Measurements from ENCODE around the gene LDB2. TPM values are rescaled to one million over a fixed set of nuclear protein-coding genes. Genes with fewer than 3 reads are reported as not detected.

The LDB2 gene
- total RNA-seq, 1 donor from 2014 or later: 55.8 TPM

- Histone ChIP-seq H3K9ac (ENCODE audit: low read depth in 1 of 3, low read length in 3 of 3) (no peak overlapping the region), H3K9me3 (ENCODE audit: control insufficient read depth in 3 of 3, low read length in 3 of 3) (no peaks in the 10 kb centered on the region), H3K27ac (ENCODE audit: low read depth, low read length) (no peak overlapping the region), H3K4me3 (ENCODE audit: low read length in 3 of 3) (no peak overlapping the region), H3K4me1 (ENCODE audit: control insufficient read depth in 3 of 3, insufficient read depth in 3 of 3, low read length in 3 of 3) (no peaks in the 10 kb centered on the region), H3K36me3 (ENCODE audit: control insufficient read depth in 3 of 3, insufficient read depth in 3 of 3, low read length in 3 of 3) (no peaks in the 10 kb centered on the region), H3K27me3 (ENCODE audit: control insufficient read depth in 3 of 3, insufficient read depth in 3 of 3, low read length in 3 of 3) (no peaks in the 10 kb centered on the region)
Measured at GRCh38 chr4:16672421-16672820, 226.0 kb downstream of the LDB2 start.

GRCh38 chr4:16671741-16672140 lies 226.7 kb downstream of the LDB2 start:
- no peak overlapping the region for H3K4me3 ChIP-seq (ENCODE audit: low read length in 3 of 3)
- H3K9me3 ChIP-seq (ENCODE audit: control insufficient read depth in 3 of 3, low read length in 3 of 3): no peaks in the 10 kb centered on the region
- H3K36me3 ChIP-seq (ENCODE audit: control insufficient read depth in 3 of 3, insufficient read depth in 3 of 3, low read length in 3 of 3): no peaks in the 10 kb centered on the region
- no peaks in the 10 kb centered on the region for H3K4me1 ChIP-seq (ENCODE audit: control insufficient read depth in 3 of 3, insufficient read depth in 3 of 3, low read length in 3 of 3)
- no peak overlapping the region for H3K9ac ChIP-seq (ENCODE audit: low read depth in 1 of 3, low read length in 3 of 3)
- no peak overlapping the region for H3K27ac ChIP-seq (ENCODE audit: low read depth, low read length)
- H3K27me3 ChIP-seq (ENCODE audit: control insufficient read depth in 3 of 3, insufficient read depth in 3 of 3, low read length in 3 of 3): no peaks in the 10 kb centered on the region

GRCh38 chr4:16670727-16671126 lies 227.7 kb downstream of the LDB2 start:
- H3K27me3 ChIP-seq (ENCODE audit: control insufficient read depth in 3 of 3, insufficient read depth in 3 of 3, low read length in 3 of 3): no peaks in the 10 kb centered on the region
- H3K27ac ChIP-seq (ENCODE audit: low read depth, low read length): no peak overlapping the region
- no peaks in the 10 kb centered on the region for H3K9me3 ChIP-seq (ENCODE audit: control insufficient read depth in 3 of 3, low read length in 3 of 3)
- H3K4me3 ChIP-seq (ENCODE audit: low read length in 3 of 3): no peak overlapping the region
- H3K9ac ChIP-seq (ENCODE audit: low read depth in 1 of 3, low read length in 3 of 3): no peak overlapping the region
- H3K36me3 ChIP-seq (ENCODE audit: control insufficient read depth in 3 of 3, insufficient read depth in 3 of 3, low read length in 3 of 3): no peaks in the 10 kb centered on the region
- no peaks in the 10 kb centered on the region for H3K4me1 ChIP-seq (ENCODE audit: control insufficient read depth in 3 of 3, insufficient read depth in 3 of 3, low read length in 3 of 3)

GRCh38 chr4:16669036-16669435 lies 229.4 kb downstream of the LDB2 start:
- H3K27ac ChIP-seq (ENCODE audit: low read depth, low read length): no peak overlapping the region

GRCh38 chr4:16668488-16668887 lies 230.0 kb downstream of the LDB2 start:
- Histone ChIP-seq H3K27me3 (ENCODE audit: control insufficient read depth in 3 of 3, insufficient read depth in 3 of 3, low read length in 3 of 3) (no peaks in the 10 kb centered on the region), H3K4me1 (ENCODE audit: control insufficient read depth in 3 of 3, insufficient read depth in 3 of 3, low read length in 3 of 3) (no peaks in the 10 kb centered on the region), H3K4me3 (ENCODE audit: low read length in 3 of 3) (no peak overlapping the region), H3K36me3 (ENCODE audit: control insufficient read depth in 3 of 3, insufficient read depth in 3 of 3, low read length in 3 of 3) (no peaks in the 10 kb centered on the region), H3K9me3 (ENCODE audit: control insufficient read depth in 3 of 3, low read length in 3 of 3) (no peaks in the 10 kb centered on the region), H3K27ac (ENCODE audit: low read depth, low read length) (no peak overlapping the region), H3K9ac (ENCODE audit: low read depth in 1 of 3, low read length in 3 of 3) (no peak overlapping the region)

More at GRCh38 chr4:16669036-16669435, 229.4 kb downstream of the LDB2 start:
- H3K4me3 ChIP-seq (ENCODE audit: low read length in 3 of 3): no peak overlapping the region
- H3K9me3 ChIP-seq (ENCODE audit: control insufficient read depth in 3 of 3, low read length in 3 of 3): no peaks in the 10 kb centered on the region
- no peaks in the 10 kb centered on the region for H3K27me3 ChIP-seq (ENCODE audit: control insufficient read depth in 3 of 3, insufficient read depth in 3 of 3, low read length in 3 of 3)
- H3K9ac ChIP-seq (ENCODE audit: low read depth in 1 of 3, low read length in 3 of 3): no peak overlapping the region
- H3K4me1 ChIP-seq (ENCODE audit: control insufficient read depth in 3 of 3, insufficient read depth in 3 of 3, low read length in 3 of 3): no peaks in the 10 kb centered on the region
- no peaks in the 10 kb centered on the region for H3K36me3 ChIP-seq (ENCODE audit: control insufficient read depth in 3 of 3, insufficient read depth in 3 of 3, low read length in 3 of 3)

- Histone ChIP-seq H3K36me3 (ENCODE audit: control insufficient read depth in 3 of 3, insufficient read depth in 3 of 3, low read length in 3 of 3) (no peaks in the 10 kb centered on the region), H3K4me3 (ENCODE audit: low read length in 3 of 3) (no peak overlapping the region), H3K4me1 (ENCODE audit: control insufficient read depth in 3 of 3, insufficient read depth in 3 of 3, low read length in 3 of 3) (no peaks in the 10 kb centered on the region), H3K27me3 (ENCODE audit: control insufficient read depth in 3 of 3, insufficient read depth in 3 of 3, low read length in 3 of 3) (no peaks in the 10 kb centered on the region), H3K9me3 (ENCODE audit: control insufficient read depth in 3 of 3, low read length in 3 of 3) (no peaks in the 10 kb centered on the region), H3K27ac (ENCODE audit: low read depth, low read length) (no peak overlapping the region), H3K9ac (ENCODE audit: low read depth in 1 of 3, low read length in 3 of 3) (no peak overlapping the region)
Measured at GRCh38 chr4:16667464-16667863, 231.0 kb downstream of the LDB2 start.

GRCh38 chr4:16665942-16666551 lies 232.4 kb downstream of the LDB2 start:
- Histone ChIP-seq H3K27ac (ENCODE audit: low read depth, low read length) (no peak overlapping the region), H3K27me3 (ENCODE audit: control insufficient read depth in 3 of 3, insufficient read depth in 3 of 3, low read length in 3 of 3) (no peaks in the 10 kb centered on the region), H3K36me3 (ENCODE audit: control insufficient read depth in 3 of 3, insufficient read depth in 3 of 3, low read length in 3 of 3) (no peaks in the 10 kb centered on the region), H3K4me1 (ENCODE audit: control insufficient read depth in 3 of 3, insufficient read depth in 3 of 3, low read length in 3 of 3) (no peaks in the 10 kb centered on the region), H3K9ac (ENCODE audit: low read depth in 1 of 3, low read length in 3 of 3) (no peak overlapping the region), H3K9me3 (ENCODE audit: control insufficient read depth in 3 of 3, low read length in 3 of 3) (no peaks in the 10 kb centered on the region), H3K4me3 (ENCODE audit: low read length in 3 of 3) (no peak overlapping the region)

- Histone ChIP-seq H3K9me3 (ENCODE audit: control insufficient read depth in 3 of 3, low read length in 3 of 3) (no peaks in the 10 kb centered on the region), H3K27ac (ENCODE audit: low read depth, low read length) (no peak overlapping the region), H3K9ac (ENCODE audit: low read depth in 1 of 3, low read length in 3 of 3) (no peak overlapping the region), H3K4me3 (ENCODE audit: low read length in 3 of 3) (no peak overlapping the region), H3K27me3 (ENCODE audit: control insufficient read depth in 3 of 3, insufficient read depth in 3 of 3, low read length in 3 of 3) (no peaks in the 10 kb centered on the region), H3K36me3 (ENCODE audit: control insufficient read depth in 3 of 3, insufficient read depth in 3 of 3, low read length in 3 of 3) (no peaks in the 10 kb centered on the region), H3K4me1 (ENCODE audit: control insufficient read depth in 3 of 3, insufficient read depth in 3 of 3, low read length in 3 of 3) (peaks cover 0 to under 1% (median 0%) of the 10 kb centered on the region in 3 donors)
Measured at GRCh38 chr4:16663732-16664131, 234.7 kb downstream of the LDB2 start.

GRCh38 chr4:16663307-16663706 lies 235.1 kb downstream of the LDB2 start:
- no peak overlapping the region for H3K27ac ChIP-seq (ENCODE audit: low read depth, low read length)
- no peaks in the 10 kb centered on the region for H3K27me3 ChIP-seq (ENCODE audit: control insufficient read depth in 3 of 3, insufficient read depth in 3 of 3, low read length in 3 of 3)
- peaks cover 0 to 3% (median 0%) of the 10 kb centered on the region in 3 donors for H3K4me1 ChIP-seq (ENCODE audit: control insufficient read depth in 3 of 3, insufficient read depth in 3 of 3, low read length in 3 of 3)
- no peak overlapping the region for H3K9ac ChIP-seq (ENCODE audit: low read depth in 1 of 3, low read length in 3 of 3)
- H3K36me3 ChIP-seq (ENCODE audit: control insufficient read depth in 3 of 3, insufficient read depth in 3 of 3, low read length in 3 of 3): no peaks in the 10 kb centered on the region
- H3K4me3 ChIP-seq (ENCODE audit: low read length in 3 of 3): no peak overlapping the region
- H3K9me3 ChIP-seq (ENCODE audit: control insufficient read depth in 3 of 3, low read length in 3 of 3): no peaks in the 10 kb centered on the region

GRCh38 chr4:16661813-16662212 lies 236.6 kb downstream of the LDB2 start:
- Histone ChIP-seq H3K9me3 (ENCODE audit: control insufficient read depth in 3 of 3, low read length in 3 of 3) (no peaks in the 10 kb centered on the region), H3K27me3 (ENCODE audit: control insufficient read depth in 3 of 3, insufficient read depth in 3 of 3, low read length in 3 of 3) (no peaks in the 10 kb centered on the region), H3K4me3 (ENCODE audit: low read length in 3 of 3) (no peak overlapping the region), H3K4me1 (ENCODE audit: control insufficient read depth in 3 of 3, insufficient read depth in 3 of 3, low read length in 3 of 3) (peaks cover 0 to 3% (median 0%) of the 10 kb centered on the region in 3 donors), H3K27ac (ENCODE audit: low read depth, low read length) (no peak overlapping the region), H3K9ac (ENCODE audit: low read depth in 1 of 3, low read length in 3 of 3) (no peak overlapping the region), H3K36me3 (ENCODE audit: control insufficient read depth in 3 of 3, insufficient read depth in 3 of 3, low read length in 3 of 3) (no peaks in the 10 kb centered on the region)

Measured in skeletal muscle tissue (tissue), 4 donors.